Hepatocyte (in vitro differentiated cells): ENCODE measurements around the gene DENND6B. TPM values are rescaled to one million over a fixed set of nuclear protein-coding genes. Genes with fewer than 3 reads are reported as not detected.
A peak's percentile ranks its signal among the peaks of the same experiment; 100 is the strongest.

Experiments
- DNase-seq: peaks from one replicate; pipeline ENCODE4 v3.0.0-alpha.2; 2016; ENCODE audit warnings: low spot score
- H2AFZ ChIP-seq: fragments of 200-600 bp; sonication (generic); 2 replicates; pipeline ENCODE4 v1.6.0; 2016; ENCODE audit warnings: antibody characterized with exemption, mild to moderate bottlenecking
- H3K27ac ChIP-seq: fragments of 200-600 bp; sonication (generic); 2 replicates; pipeline ENCODE4 v1.5.1; 2016; ENCODE audit warnings: mild to moderate bottlenecking
- H3K27me3 ChIP-seq: fragments of 200-600 bp; sonication (generic); 2 replicates; pipeline ENCODE4 v1.6.1; 2016
- H3K36me3 ChIP-seq: fragments of 200-600 bp; sonication (generic); replicated peaks from 2 replicates; pipeline ENCODE4 v1.5.1; 2016; ENCODE audit warnings: low read depth; ENCODE audit not compliant: insufficient read depth
- H3K4me1 ChIP-seq: fragments of 200-600 bp; sonication (generic); 2 replicates; pipeline ENCODE4 v1.5.1; 2016; ENCODE audit warnings: mild to moderate bottlenecking, moderate library complexity; ENCODE audit not compliant: insufficient read depth
- H3K4me2 ChIP-seq: fragments of 200-600 bp; sonication (generic); 2 replicates; pipeline ENCODE4 v1.6.0; 2016
- H3K4me3 ChIP-seq: fragments of 200-600 bp; sonication (generic); 2 replicates; pipeline ENCODE4 v1.5.1; 2016; ENCODE audit warnings: mild to moderate bottlenecking
- H3K79me2 ChIP-seq: fragments of 200-600 bp; sonication (generic); 2 replicates; pipeline ENCODE4 v1.6.0; 2017; ENCODE audit warnings: mild to moderate bottlenecking
- H3K9me2 ChIP-seq: fragments of 200-600 bp; sonication (generic); replicated peaks from 2 replicates; pipeline ENCODE4 v1.6.0; 2017; ENCODE audit warnings: mild to moderate bottlenecking; ENCODE audit not compliant: insufficient read depth
- H3K9me3 ChIP-seq: fragments of 200-600 bp; sonication (generic); 2 replicates; pipeline ENCODE4 v1.5.1; 2016; ENCODE audit warnings: low read depth, mild to moderate bottlenecking
- H4K20me1 ChIP-seq: fragments of 200-600 bp; sonication (generic); 2 replicates; pipeline ENCODE4 v1.6.0; 2016; ENCODE audit warnings: mild to moderate bottlenecking; ENCODE audit not compliant: insufficient read depth, poor library complexity, severe bottlenecking
- EZH2 ChIP-seq: fragments of 200-600 bp; sonication (generic); IDR thresholded peaks from 2 replicates; pipeline ENCODE4 v1.6.1; 2016; ENCODE audit warnings: antibody characterized with exemption, mild to moderate bottlenecking, borderline replicate concordance
- EZH2phosphoT487 ChIP-seq: fragments of 200-600 bp; sonication (generic); IDR thresholded peaks from one replicate; pipeline ENCODE4 v1.6.1; 2018; ENCODE audit warnings: antibody characterized with exemption, mild to moderate bottlenecking, low read depth, moderate library complexity; ENCODE audit not compliant: unreplicated experiment, severe bottlenecking
- WGBS: methylation state at CpG from one replicate; pipeline ENCODE4 v1.1.6; 2016; ENCODE audit warnings: low lambda C conversion rate; ENCODE audit errors: missing lambda C conversion rate; 5-methylcytosine and 5-hydroxymethylcytosine counted together
- polyA plus RNA-seq: library from polyadenylated mRNA; unstranded; fragments of >200 nt; fragmentation: Nextera tagmentation; extraction: Ambion mirVana; gene quantifications from 2 replicates; pipeline ENCODE4 v1.2.1, GENCODE V29; 2016
- total RNA-seq: library from RNA; depleted of rRNA; stranded (reverse); fragments of >200 nt; gene quantifications from 2 replicates; pipeline ENCODE4 v1.2.3, GENCODE V29; 2014
- TF ChIP-seq, protein P1 (sequence below): fragments of 200-600 bp; sonication (generic); IDR thresholded peaks from 2 replicates; pipeline ENCODE4 v1.5.1; 2016; ENCODE audit warnings: antibody characterized with exemption, mild to moderate bottlenecking; ENCODE audit not compliant: poor library complexity

DENND6B gene
- total and polyA plus RNA-seq, 2 experiments from 2014 or later, result 3.3 to 8.7 TPM

DNA sequence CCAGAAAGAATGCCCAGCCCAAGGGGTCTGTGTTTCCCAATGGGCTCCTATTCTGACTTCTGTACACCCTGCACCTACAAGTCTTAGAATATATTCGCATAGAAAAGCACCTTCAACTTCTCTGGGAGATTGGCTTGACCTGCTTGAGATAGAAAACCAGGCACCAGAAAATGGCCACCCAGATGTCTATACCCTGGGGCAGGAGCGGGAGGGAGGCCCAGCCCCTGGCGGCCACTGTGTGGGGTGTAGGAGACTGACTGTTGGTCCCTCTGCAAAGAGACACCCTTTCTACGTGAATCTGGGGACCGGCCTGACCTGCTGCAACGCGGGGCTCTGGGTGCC lies 8.5 kb downstream of the DENND6B start:
- Histone ChIP-seq H3K27ac (no peak overlapping the region), H3K9me2 (no peaks in the 10 kb centered on the region), H3K27me3 (no peaks in the 10 kb centered on the region), H3K4me3 (no peak overlapping the region), H3K9me3 (no peaks in the 10 kb centered on the region), H3K4me2 (no peak overlapping the region), H4K20me1 (no peaks in the 10 kb centered on the region), H3K79me2 (no peaks in the 10 kb centered on the region), H3K4me1 (no peaks in the 10 kb centered on the region), H3K36me3 (no peaks in the 10 kb centered on the region), H2AFZ (no peak overlapping the region)
- DNase-seq, result no peak
- WGBS, result 89% methylated on average over 7 of the region's 7 CpGs
- TF ChIP-seq EZH2phosphoT487 (no peak), EZH2 (no peak)
- TF ChIP-seq, protein P1, sequence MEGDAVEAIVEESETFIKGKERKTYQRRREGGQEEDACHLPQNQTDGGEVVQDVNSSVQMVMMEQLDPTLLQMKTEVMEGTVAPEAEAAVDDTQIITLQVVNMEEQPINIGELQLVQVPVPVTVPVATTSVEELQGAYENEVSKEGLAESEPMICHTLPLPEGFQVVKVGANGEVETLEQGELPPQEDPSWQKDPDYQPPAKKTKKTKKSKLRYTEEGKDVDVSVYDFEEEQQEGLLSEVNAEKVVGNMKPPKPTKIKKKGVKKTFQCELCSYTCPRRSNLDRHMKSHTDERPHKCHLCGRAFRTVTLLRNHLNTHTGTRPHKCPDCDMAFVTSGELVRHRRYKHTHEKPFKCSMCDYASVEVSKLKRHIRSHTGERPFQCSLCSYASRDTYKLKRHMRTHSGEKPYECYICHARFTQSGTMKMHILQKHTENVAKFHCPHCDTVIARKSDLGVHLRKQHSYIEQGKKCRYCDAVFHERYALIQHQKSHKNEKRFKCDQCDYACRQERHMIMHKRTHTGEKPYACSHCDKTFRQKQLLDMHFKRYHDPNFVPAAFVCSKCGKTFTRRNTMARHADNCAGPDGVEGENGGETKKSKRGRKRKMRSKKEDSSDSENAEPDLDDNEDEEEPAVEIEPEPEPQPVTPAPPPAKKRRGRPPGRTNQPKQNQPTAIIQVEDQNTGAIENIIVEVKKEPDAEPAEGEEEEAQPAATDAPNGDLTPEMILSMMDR, result no peak

DNA sequence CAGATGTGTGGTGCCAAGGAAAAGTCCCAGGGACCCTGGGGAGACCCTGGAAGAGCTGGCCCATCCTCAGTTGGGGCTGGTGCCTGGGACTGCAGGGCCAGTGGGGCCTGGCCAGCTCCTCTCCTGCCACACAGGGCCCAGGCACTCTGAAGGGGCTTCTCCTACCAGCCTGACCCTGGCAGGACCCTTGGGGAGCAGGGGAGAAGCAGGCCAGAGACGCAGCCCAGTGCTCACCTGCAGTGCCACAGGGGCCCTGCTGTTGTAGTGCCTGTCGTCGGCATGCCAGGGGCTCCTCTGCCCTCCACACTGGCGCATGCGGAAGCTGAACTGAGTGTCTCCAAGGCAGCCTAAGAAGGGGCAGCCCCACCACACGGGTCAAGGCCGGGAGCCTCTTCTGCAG lies 9.1 kb downstream of the DENND6B start:
- WGBS, result 89% methylated on average over 7 of the region's 7 CpGs

DNA sequence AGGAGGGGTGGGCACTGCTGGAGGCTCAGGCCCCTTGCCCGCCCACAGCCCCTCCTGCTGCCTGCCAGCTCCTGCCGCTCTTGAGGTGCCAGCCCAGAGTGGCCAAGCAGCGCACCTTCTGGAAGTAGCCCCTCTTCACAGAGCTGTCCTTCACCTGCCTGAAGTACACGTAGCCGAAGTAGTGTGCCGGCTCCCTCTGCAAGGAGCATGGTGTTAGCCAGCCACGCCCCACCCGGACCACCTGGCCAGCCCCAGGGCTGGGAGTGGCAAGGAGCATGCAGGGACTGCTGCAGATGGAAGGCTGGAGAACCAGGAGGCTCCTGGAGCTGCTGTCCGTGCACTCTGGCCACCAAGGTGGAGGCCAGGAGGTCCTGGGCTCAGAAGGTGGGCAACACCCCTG lies 9.6 kb downstream of the DENND6B start:
- no peaks in the 10 kb centered on the region for H3K27me3 ChIP-seq
- H3K27ac ChIP-seq, result no peak overlapping the region
- H2AFZ ChIP-seq, result no peak overlapping the region
- no peaks in the 10 kb centered on the region for H4K20me1 ChIP-seq
- no peaks in the 10 kb centered on the region for H3K9me2 ChIP-seq
- no peaks in the 10 kb centered on the region for H3K79me2 ChIP-seq
- TF ChIP-seq EZH2phosphoT487, result no peak
- no peak for TF ChIP-seq EZH2
- TF ChIP-seq, protein P1, result no peak
- H3K9me3 ChIP-seq, result no peaks in the 10 kb centered on the region
- H3K4me2 ChIP-seq, result no peak overlapping the region
- no peaks in the 10 kb centered on the region for H3K36me3 ChIP-seq
- H3K4me1 ChIP-seq, result no peaks in the 10 kb centered on the region
- 94% methylated on average over 9 of the region's 9 CpGs for WGBS
- H3K4me3 ChIP-seq, result no peak overlapping the region
- DNase-seq, result peak; percentile 3

More for the DNA sequence above, 9.1 kb downstream of the DENND6B start:
- Histone ChIP-seq H3K27ac (no peak overlapping the region), H3K79me2 (no peaks in the 10 kb centered on the region), H2AFZ (no peak overlapping the region), H3K4me2 (no peak overlapping the region), H3K4me3 (no peak overlapping the region), H3K4me1 (no peaks in the 10 kb centered on the region), H4K20me1 (no peaks in the 10 kb centered on the region), H3K27me3 (no peaks in the 10 kb centered on the region), H3K9me3 (no peaks in the 10 kb centered on the region), H3K36me3 (no peaks in the 10 kb centered on the region), H3K9me2 (no peaks in the 10 kb centered on the region)
- TF ChIP-seq, protein P1, result no peak
- no peak for DNase-seq
